ENCODE data around the gene KCNQ5. TPM values are rescaled to one million over a fixed set of nuclear protein-coding genes. Genes with fewer than 3 reads are reported as not detected.

The KCNQ5 gene
- total RNA-seq, 1 experiment from 2014 or later: 0.07 TPM

GRCh38 chr6:72757926-72758325 is 136.1 kb downstream of the KCNQ5 start:
- no peaks in the 10 kb centered on the region for H3K79me1 ChIP-seq (ENCODE audit: insufficient read depth, low read depth, low read length, poor library complexity, severe bottlenecking)
- no peak overlapping the region for H3T11ph ChIP-seq (ENCODE audit: low read length)
- H4K20me1 ChIP-seq (ENCODE audit: control insufficient read depth, insufficient read depth, insufficient read length): no peaks in the 10 kb centered on the region
- H3K4me1 ChIP-seq (ENCODE audit: insufficient read depth, low read length): no peaks in the 10 kb centered on the region
- H3K27ac ChIP-seq (ENCODE audit: insufficient read length, low read depth, low read length): no peak overlapping the region
- H3K4me2 ChIP-seq (ENCODE audit: insufficient read depth, insufficient read length, low read length): no peak overlapping the region
- H4K91ac ChIP-seq (ENCODE audit: insufficient read length, low read depth, low read length): no peak overlapping the region
- Mint-ChIP-seq H3K36me3 (ENCODE audit: insufficient read depth in 1 of 3, low read depth in 3 of 3) (0 out of 7 replicates have a peak, but pooled peaks cover 0 to 2% (median 0%) of the 10 kb centered on the region in 3 experiments), H3K4me1 (0 out of 4 replicates have a peak, but pooled peaks cover 0 to 2% of the 10 kb centered on the region in 2 experiments), H3K9me3 (0 out of 5 replicates have a peak, but pooled peaks cover 0 to 2% of the 10 kb centered on the region in 2 experiments), H3K27ac (no peak overlapping the region), H3K4me3 (no peak overlapping the region), H3K27me3 (ENCODE audit: low read depth) (no peaks in the 10 kb centered on the region)
- no peak overlapping the region for H2AFZ ChIP-seq (ENCODE audit: low read length)
- H3K14ac ChIP-seq (ENCODE audit: insufficient read depth, low read length): no peak overlapping the region
- H3K23me2 ChIP-seq (ENCODE audit: insufficient read length, low read depth, low read length, poor library complexity, severe bottlenecking): no peaks in the 10 kb centered on the region
- H4K8ac ChIP-seq (replicated peaks; ENCODE audit: insufficient read length, low read depth, low read length): no peak overlapping the region
- no peak overlapping the region for H2BK5ac ChIP-seq (ENCODE audit: insufficient read length, low read length)
- no peak for DNase-seq
- no peak overlapping the region for H3K9ac ChIP-seq (ENCODE audit: extremely low read depth, insufficient read length, low read length)
- no peak overlapping the region for H2BK120ac ChIP-seq (ENCODE audit: low read depth, low read length, poor library complexity, severe bottlenecking)
- H2BK15ac ChIP-seq (ENCODE audit: low read depth, low read length): no peak overlapping the region
- WGBS (ENCODE audit: extremely low coverage, insufficient read length, low lambda C conversion rate): no CpG with 5 or more reads among the region's 1 CpG
- H3K79me2 ChIP-seq (ENCODE audit: insufficient read depth, low read length): no peaks in the 10 kb centered on the region
- no peak for TF ChIP-seq CTCF (conservative IDR thresholded peaks at IDR 0.05)
- no peak overlapping the region for H3K23ac ChIP-seq (ENCODE audit: insufficient read length, low read depth, low read length)
- no peaks in the 10 kb centered on the region for H3K27me3 ChIP-seq (ENCODE audit: insufficient read depth, low read length)
- no peak overlapping the region for H3K56ac ChIP-seq (ENCODE audit: insufficient read length, low read depth, low read length)
- no peak overlapping the region for H2BK20ac ChIP-seq (ENCODE audit: low read depth, low read length, poor library complexity, severe bottlenecking)
- no peaks in the 10 kb centered on the region for H3K9me3 ChIP-seq (ENCODE audit: control insufficient read depth, low read depth, low read length)
- H3K4ac ChIP-seq (ENCODE audit: low read depth, low read length): no peak overlapping the region
- H2AK5ac ChIP-seq (ENCODE audit: insufficient read length, low read length): no peak overlapping the region
- H3K18ac ChIP-seq (ENCODE audit: insufficient read length, low read depth, low read length): no peak overlapping the region
- no peak overlapping the region for H4K5ac ChIP-seq (ENCODE audit: insufficient read length, low read depth, low read length)
- no peak overlapping the region for H2BK12ac ChIP-seq (ENCODE audit: insufficient read length, low read depth, low read length)

All from H9 (cell line).